Left ventricle myocardium inferior (tissue), 1 donor: ENCODE results near the gene LIPA. TPM values are rescaled to one million over a fixed set of nuclear protein-coding genes. Genes with fewer than 3 reads are reported as not detected.
"Not testable (repeated sequence)": the region's sequence is repeated elsewhere in the genome, so short reads cannot be mapped to it uniquely, and the experiment has no call there.

Source experiments
- DNase-seq: peaks from one replicate; pipeline ENCODE4 v3.0.0-alpha.2; 2020
- H3K27ac ChIP-seq: fragments of 200-600 bp; replicated peaks from 2 replicates; pipeline ENCODE4 v1.8.0; 2021
- H3K27me3 ChIP-seq: fragments of 200-600 bp; 2 replicates; pipeline ENCODE4 v1.8.0; 2021; ENCODE audit warnings: low read depth
- H3K36me3 ChIP-seq: fragments of 200-600 bp; 2 replicates; pipeline ENCODE4 v1.8.0; 2021
- H3K4me1 ChIP-seq: fragments of 200-600 bp; 2 replicates; pipeline ENCODE4 v1.8.0; 2021
- H3K4me3 ChIP-seq: fragments of 200-600 bp; 2 replicates; pipeline ENCODE4 v1.8.0; 2021; ENCODE audit warnings: mild to moderate bottlenecking, moderate library complexity
- H3K9me3 ChIP-seq: fragments of 200-600 bp; replicated peaks from 2 replicates; pipeline ENCODE4 v1.8.0; 2021
- intact Hi-C: fragments of 100-400 bp; cut with micrococcal nuclease; formaldehyde crosslinking; loops from one replicate; pipeline ENCODE4 v1.11.0; 2022
- total RNA-seq: library from RNA; stranded (reverse); fragmentation: NEBNext Ultra II Directional; extraction: Animal tissue kit (Norgen Biotek cat#: 25700); gene quantifications from one replicate; pipeline ENCODE4 v1.2.1, GENCODE V29; 2021
- TF ChIP-seq, protein P1 (sequence below): fragments of 200-600 bp; IDR thresholded peaks from 2 replicates; pipeline ENCODE4 v1.8.0; 2021; ENCODE audit warnings: antibody characterized with exemption, mild to moderate bottlenecking, borderline replicate concordance
- donor health status: DM: no; HTN: yes; CAD: no; lungs with severe emphysema.

The LIPA gene
- total RNA-seq, 1 donor from 2014 or later = 12.8 TPM

- TF ChIP-seq, protein P1, sequence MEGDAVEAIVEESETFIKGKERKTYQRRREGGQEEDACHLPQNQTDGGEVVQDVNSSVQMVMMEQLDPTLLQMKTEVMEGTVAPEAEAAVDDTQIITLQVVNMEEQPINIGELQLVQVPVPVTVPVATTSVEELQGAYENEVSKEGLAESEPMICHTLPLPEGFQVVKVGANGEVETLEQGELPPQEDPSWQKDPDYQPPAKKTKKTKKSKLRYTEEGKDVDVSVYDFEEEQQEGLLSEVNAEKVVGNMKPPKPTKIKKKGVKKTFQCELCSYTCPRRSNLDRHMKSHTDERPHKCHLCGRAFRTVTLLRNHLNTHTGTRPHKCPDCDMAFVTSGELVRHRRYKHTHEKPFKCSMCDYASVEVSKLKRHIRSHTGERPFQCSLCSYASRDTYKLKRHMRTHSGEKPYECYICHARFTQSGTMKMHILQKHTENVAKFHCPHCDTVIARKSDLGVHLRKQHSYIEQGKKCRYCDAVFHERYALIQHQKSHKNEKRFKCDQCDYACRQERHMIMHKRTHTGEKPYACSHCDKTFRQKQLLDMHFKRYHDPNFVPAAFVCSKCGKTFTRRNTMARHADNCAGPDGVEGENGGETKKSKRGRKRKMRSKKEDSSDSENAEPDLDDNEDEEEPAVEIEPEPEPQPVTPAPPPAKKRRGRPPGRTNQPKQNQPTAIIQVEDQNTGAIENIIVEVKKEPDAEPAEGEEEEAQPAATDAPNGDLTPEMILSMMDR = no peak
- Histone ChIP-seq H3K4me3 (no peak overlapping the region), H3K27me3 (no peaks in the 10 kb centered on the region), H3K27ac (no peak overlapping the region), H3K9me3 (no peaks in the 10 kb centered on the region), H3K36me3 (no peaks in the 10 kb centered on the region), H3K4me1 (peaks cover 23% of the 10 kb centered on the region)
- intact Hi-C loops = loop anchor here (5.0 kb wide), 1 partner anchor 303 kb away; no protein-coding TSS in a partner anchor
- no peak for DNase-seq
These were observed 7.3 kb upstream of the LIPA start for GRCh38 chr10:89258881-89259280.

- Histone ChIP-seq H3K27me3 (no peaks in the 10 kb centered on the region), H3K27ac (no peak overlapping the region), H3K4me3 (no peak overlapping the region), H3K9me3 (no peaks in the 10 kb centered on the region), H3K36me3 (no peaks in the 10 kb centered on the region), H3K4me1 (peaks cover 12% of the 10 kb centered on the region)
- no peak for DNase-seq
- intact Hi-C loops = loop anchor here (5.0 kb wide), 1 partner anchor 305 kb away; no protein-coding TSS in a partner anchor
- TF ChIP-seq, protein P1 = no peak
These were observed 6.0 kb upstream of the LIPA start for GRCh38 chr10:89257581-89257980.

DNA sequence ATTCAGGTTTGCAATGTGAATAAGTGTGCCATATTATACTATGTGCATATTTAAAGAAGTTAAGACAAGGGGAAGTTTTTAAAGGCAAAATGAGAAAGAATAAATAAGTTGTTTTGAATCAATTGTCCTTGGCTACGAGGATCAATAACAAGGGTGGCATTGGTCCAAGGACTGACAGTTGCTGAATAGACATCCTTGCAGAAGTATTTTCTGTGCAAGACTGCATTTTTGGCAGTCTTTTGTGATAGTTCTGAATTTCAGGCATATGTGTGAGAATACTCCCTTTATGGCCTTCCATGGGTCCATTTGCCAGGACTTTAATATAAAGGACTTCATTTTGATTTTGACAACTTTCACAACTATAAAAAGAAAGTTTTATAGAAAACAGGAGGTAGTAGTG is 5.4 kb upstream of the LIPA start:
- DNase-seq = no peak
- peaks cover 7% of the 10 kb centered on the region for H3K4me1 ChIP-seq
- H3K36me3 ChIP-seq = no peaks in the 10 kb centered on the region
- no peaks in the 10 kb centered on the region for H3K27me3 ChIP-seq
- TF ChIP-seq, protein P1 = no peak
- intact Hi-C loops = loop anchor here (5.0 kb wide), 1 partner anchor 305 kb away; no protein-coding TSS in a partner anchor
- H3K4me3 ChIP-seq = no peak overlapping the region
- no peak overlapping the region for H3K27ac ChIP-seq
- H3K9me3 ChIP-seq = no peaks in the 10 kb centered on the region

- Histone ChIP-seq H3K36me3 (no peaks in the 10 kb centered on the region), H3K27me3 (no peaks in the 10 kb centered on the region), H3K4me1 (peaks cover 10% of the 10 kb centered on the region), H3K27ac (no peak overlapping the region), H3K9me3 (no peaks in the 10 kb centered on the region), H3K4me3 (no peak overlapping the region)
- TF ChIP-seq, protein P1 = no peak
- no peak for DNase-seq
- intact Hi-C loops = loop anchor here (5.0 kb wide), 1 partner anchor 306 kb away; no protein-coding TSS in a partner anchor
These were observed 4.8 kb upstream of the LIPA start for GRCh38 chr10:89256340-89256739.

DNA sequence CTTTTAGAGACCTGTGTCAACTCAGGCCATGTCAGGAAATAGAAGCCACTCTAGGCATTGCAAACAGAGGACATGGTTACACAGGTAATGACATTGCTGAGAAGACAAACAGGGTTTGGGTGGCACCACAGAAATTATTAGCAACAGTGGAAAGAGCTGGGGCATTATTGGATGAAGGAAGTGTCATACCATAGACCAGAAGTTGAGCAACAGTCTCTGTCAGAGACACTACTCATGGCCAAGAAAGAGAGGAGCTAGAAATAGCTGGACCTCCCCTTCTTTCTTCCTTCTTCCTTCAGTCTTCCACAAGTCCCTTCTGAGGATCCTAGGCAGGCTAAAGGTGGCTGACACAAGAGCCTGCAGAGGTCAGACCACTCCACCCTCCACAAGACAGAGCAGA is 4.2 kb upstream of the LIPA start:
- no peaks in the 10 kb centered on the region for H3K27me3 ChIP-seq
- H3K4me3 ChIP-seq = no peak overlapping the region
- H3K27ac ChIP-seq = no peak overlapping the region
- DNase-seq = no peak
- intact Hi-C loops = loop anchor here (5.0 kb wide), 1 partner anchor 307 kb away; no protein-coding TSS in a partner anchor
- no peaks in the 10 kb centered on the region for H3K9me3 ChIP-seq
- TF ChIP-seq, protein P1 = no peak
- H3K4me1 ChIP-seq = peaks cover 14% of the 10 kb centered on the region
- H3K36me3 ChIP-seq = no peaks in the 10 kb centered on the region

- H3K36me3 ChIP-seq, H3K9me3 ChIP-seq, H3K4me3 ChIP-seq, DNase-seq, H3K27ac ChIP-seq, H3K27me3 ChIP-seq: not testable (repeated sequence)
- intact Hi-C loops = loop anchor here (5.0 kb wide), 1 partner anchor 307 kb away; no protein-coding TSS in a partner anchor
- peaks cover 15% of the 10 kb centered on the region for H3K4me1 ChIP-seq
These were observed 3.6 kb upstream of the LIPA start for GRCh38 chr10:89255091-89255579.
